GM21786 (cell line): Measurements from ENCODE around the gene TMEM165.

Source experiments
- ATAC-seq: cut with Tn5 transposase; IDR thresholded peaks from one replicate; pipeline ENCODE4 v1.9.1; 2021; ENCODE audit not compliant: unreplicated experiment

Gene TMEM165

GRCh38 chr4:55366621-55367020, 29.1 kb upstream of the TMEM165 start:
- no peak for ATAC-seq

GRCh38 chr4:55367084-55367722, 28.6 kb upstream of the TMEM165 start:
- no peak for ATAC-seq

- ATAC-seq, result no peak
Observed at GRCh38 chr4:55369968-55370367, 25.8 kb upstream of the TMEM165 start.

GRCh38 chr4:55372259-55372658, 23.5 kb upstream of the TMEM165 start:
- ATAC-seq, result no peak

- no peak for ATAC-seq
Observed at GRCh38 chr4:55373461-55373860, 22.3 kb upstream of the TMEM165 start.

- no peak for ATAC-seq
Observed at GRCh38 chr4:55376698-55377097, 19.1 kb upstream of the TMEM165 start.

GRCh38 chr4:55378617-55379467, 16.9 kb upstream of the TMEM165 start:
- ATAC-seq, result no peak

- no peak for ATAC-seq
Observed at GRCh38 chr4:55380576-55380975, 15.2 kb upstream of the TMEM165 start.

GRCh38 chr4:55381502-55381901, 14.3 kb upstream of the TMEM165 start:
- no peak for ATAC-seq

GRCh38 chr4:55382488-55383003, 13.2 kb upstream of the TMEM165 start:
- no peak for ATAC-seq

- no peak for ATAC-seq
Observed at GRCh38 chr4:55385201-55385649, 10.5 kb upstream of the TMEM165 start.

- peak; percentile 87 for ATAC-seq
Observed at GRCh38 chr4:55386073-55386472, 9.7 kb upstream of the TMEM165 start.

GRCh38 chr4:55386840-55387239, 8.9 kb upstream of the TMEM165 start:
- ATAC-seq, result no peak

GRCh38 chr4:55393461-55394320, 2.1 kb upstream of the TMEM165 start:
- no peak for ATAC-seq

- no peak for ATAC-seq
Observed at GRCh38 chr4:55395218-55395528, 584 bp upstream of the TMEM165 start.

- ATAC-seq, result peak; percentile 21
Observed at GRCh38 chr4:55396308-55397125, 760 bp downstream of the TMEM165 start.

GRCh38 chr4:55397126-55397436, 1.3 kb downstream of the TMEM165 start:
- no peak for ATAC-seq

- ATAC-seq, result no peak
Observed at GRCh38 chr4:55397520-55398321, 2.0 kb downstream of the TMEM165 start.

- no peak for ATAC-seq
Observed at GRCh38 chr4:55398461-55398860, 2.7 kb downstream of the TMEM165 start.

- ATAC-seq, result no peak
Observed at GRCh38 chr4:55398966-55399365, 3.2 kb downstream of the TMEM165 start.
